Muscle layer of duodenum (tissue), 2 donors: ENCODE measurements around the gene PKP4.

Source experiments
- H3K27ac ChIP-seq: one replicate; pipeline ENCODE4 v1.7.0; 2013; ENCODE audit warnings: mild to moderate bottlenecking, low read length
- H3K27me3 ChIP-seq: one replicate; pipeline ENCODE4 v1.7.0; 2013; ENCODE audit warnings: low read depth, mild to moderate bottlenecking, control low read depth, low read length
- H3K36me3 ChIP-seq, 2 donors: one replicate each; pipeline ENCODE4 v1.7.0; 2013; ENCODE audit warnings: low read length in 2 of 2, control low read depth in 1 of 2, mild to moderate bottlenecking in 1 of 2; ENCODE audit not compliant: insufficient read depth in 2 of 2, control insufficient read depth in 1 of 2
- H3K4me1 ChIP-seq, 2 donors: one replicate each; pipeline ENCODE4 v1.7.0; 2013; ENCODE audit warnings: low read length in 2 of 2, mild to moderate bottlenecking in 2 of 2, control low read depth in 1 of 2, moderate library complexity in 1 of 2; ENCODE audit not compliant: insufficient read depth in 2 of 2, control insufficient read depth in 1 of 2
- H3K4me3 ChIP-seq, 2 donors: one replicate each; pipeline ENCODE4 v1.7.0; 2013; ENCODE audit warnings: low read length in 2 of 2, low read depth in 1 of 2, mild to moderate bottlenecking in 1 of 2
- H3K9me3 ChIP-seq, 2 donors: one replicate each; pipeline ENCODE4 v1.7.0; 2013; ENCODE audit warnings: low read length in 2 of 2, control low read depth in 1 of 2, mild to moderate bottlenecking in 1 of 2; ENCODE audit not compliant: control insufficient read depth in 1 of 2
- donor health status: healthy.

Gene PKP4

GRCh38 chr2:158488442-158489216 lies 31.9 kb downstream of the PKP4 start:
- no peaks in the 10 kb centered on the region for H3K36me3 ChIP-seq
- no peak overlapping the region for H3K27ac ChIP-seq
- peaks cover 4 to 27% of the 10 kb centered on the region in 2 donors for H3K4me1 ChIP-seq
- no peaks in the 10 kb centered on the region for H3K9me3 ChIP-seq
- H3K27me3 ChIP-seq: no peaks in the 10 kb centered on the region
- no peak overlapping the region for H3K4me3 ChIP-seq

GRCh38 chr2:158489366-158490112 lies 32.8 kb downstream of the PKP4 start:
- Histone ChIP-seq H3K27me3 (no peaks in the 10 kb centered on the region), H3K27ac (no peak overlapping the region), H3K9me3 (no peaks in the 10 kb centered on the region), H3K4me3 (no peak overlapping the region), H3K36me3 (no peaks in the 10 kb centered on the region), H3K4me1 (peaks cover 5 to 30% of the 10 kb centered on the region in 2 donors)

- H3K4me3 ChIP-seq: no peak overlapping the region
- no peaks in the 10 kb centered on the region for H3K27me3 ChIP-seq
- no peak overlapping the region for H3K27ac ChIP-seq
- no peaks in the 10 kb centered on the region for H3K9me3 ChIP-seq
- H3K4me1 ChIP-seq: peaks cover 5 to 30% of the 10 kb centered on the region in 2 donors
- H3K36me3 ChIP-seq: no peaks in the 10 kb centered on the region
These were observed 34.3 kb downstream of the PKP4 start for GRCh38 chr2:158491072-158491471.

- Histone ChIP-seq H3K27ac (no peak overlapping the region), H3K27me3 (no peaks in the 10 kb centered on the region), H3K36me3 (no peaks in the 10 kb centered on the region), H3K9me3 (no peaks in the 10 kb centered on the region), H3K4me3 (no peak overlapping the region), H3K4me1 (peaks cover 10 to 25% of the 10 kb centered on the region in 2 donors)
These were observed 36.7 kb downstream of the PKP4 start for GRCh38 chr2:158493458-158493857.

- no peaks in the 10 kb centered on the region for H3K27me3 ChIP-seq
- no peaks in the 10 kb centered on the region for H3K9me3 ChIP-seq
- no peak overlapping the region for H3K27ac ChIP-seq
- no peaks in the 10 kb centered on the region for H3K36me3 ChIP-seq
- H3K4me1 ChIP-seq: peaks cover 16 to 22% of the 10 kb centered on the region in 2 donors
- H3K4me3 ChIP-seq: no peak overlapping the region
These were observed 38.4 kb downstream of the PKP4 start for GRCh38 chr2:158495175-158495574.

- Histone ChIP-seq H3K27ac (no peak overlapping the region), H3K4me1 (peaks cover 16 to 34% of the 10 kb centered on the region in 2 donors), H3K27me3 (no peaks in the 10 kb centered on the region), H3K36me3 (peaks cover 0 to 5% of the 10 kb centered on the region in 2 donors), H3K9me3 (no peaks in the 10 kb centered on the region), H3K4me3 (no peak overlapping the region)
These were observed 40.2 kb downstream of the PKP4 start for GRCh38 chr2:158496986-158497385.

GRCh38 chr2:158497486-158497885 lies 40.7 kb downstream of the PKP4 start:
- Histone ChIP-seq H3K4me3 (no peak overlapping the region), H3K27ac (no peak overlapping the region), H3K9me3 (no peaks in the 10 kb centered on the region), H3K36me3 (peaks cover 0 to 5% of the 10 kb centered on the region in 2 donors), H3K27me3 (no peaks in the 10 kb centered on the region), H3K4me1 (peaks cover 16 to 34% of the 10 kb centered on the region in 2 donors)

- Histone ChIP-seq H3K36me3 (peaks cover 0 to 5% of the 10 kb centered on the region in 2 donors), H3K9me3 (no peaks in the 10 kb centered on the region), H3K4me3 (no peak overlapping the region), H3K27ac (no peak overlapping the region), H3K27me3 (no peaks in the 10 kb centered on the region), H3K4me1 (peaks cover 16 to 39% of the 10 kb centered on the region in 2 donors)
These were observed 41.4 kb downstream of the PKP4 start for GRCh38 chr2:158498043-158498748.

- no peak overlapping the region for H3K4me3 ChIP-seq
- H3K36me3 ChIP-seq: peaks cover 0 to 5% of the 10 kb centered on the region in 2 donors
- H3K27ac ChIP-seq: no peak overlapping the region
- H3K27me3 ChIP-seq: no peaks in the 10 kb centered on the region
- H3K4me1 ChIP-seq: peaks cover 11 to 35% of the 10 kb centered on the region in 2 donors
- H3K9me3 ChIP-seq: no peaks in the 10 kb centered on the region
These were observed 42.0 kb downstream of the PKP4 start for GRCh38 chr2:158498749-158499136.

GRCh38 chr2:158499383-158499782 lies 42.6 kb downstream of the PKP4 start:
- Histone ChIP-seq H3K36me3 (peaks cover 0 to 5% of the 10 kb centered on the region in 2 donors), H3K27me3 (no peaks in the 10 kb centered on the region), H3K4me3 (no peak overlapping the region), H3K9me3 (no peaks in the 10 kb centered on the region), H3K4me1 (peaks cover 11 to 33% of the 10 kb centered on the region in 2 donors), H3K27ac (peak overlapping the region; percentile 5)

GRCh38 chr2:158500333-158500732 lies 43.6 kb downstream of the PKP4 start:
- H3K9me3 ChIP-seq: no peaks in the 10 kb centered on the region
- H3K27me3 ChIP-seq: no peaks in the 10 kb centered on the region
- H3K4me1 ChIP-seq: peaks cover 11 to 33% of the 10 kb centered on the region in 2 donors
- H3K4me3 ChIP-seq: no peak overlapping the region
- peaks cover 0 to 5% of the 10 kb centered on the region in 2 donors for H3K36me3 ChIP-seq
- no peak overlapping the region for H3K27ac ChIP-seq
